Esophagus squamous epithelium (tissue), 5 donors: Measurements from ENCODE around the gene SH3GL1. TPM values are rescaled to one million over a fixed set of nuclear protein-coding genes. Genes with fewer than 3 reads are reported as not detected.
A peak's percentile ranks its signal among the peaks of the same experiment; 100 is the strongest.

Source experiments
- DNase-seq: peaks from one replicate; lab custom pipeline; 2025; lab: John Stamatoyannopoulos, UW
- H3K27ac ChIP-seq, 4 donors: fragments of 200-600 bp; sonication (generic); one replicate each; pipeline ENCODE4 v1.5.1; 2016 to 2019; ENCODE audit warnings: mild to moderate bottlenecking in 1 of 4
- H3K27me3 ChIP-seq, 4 donors: fragments of 200-600 bp; sonication (generic); 1 replicate in 3 of 4; 2 replicates in 1 of 4; pipeline versions ENCODE4 v1.5.1 to v1.6.0; 2017 to 2021; ENCODE audit warnings: antibody characterized with exemption in 1 of 4
- H3K36me3 ChIP-seq, 3 donors: fragments of 200-600 bp; sonication (generic); one replicate each; pipeline ENCODE4 v1.5.1; 2016 to 2019
- H3K4me1 ChIP-seq, 3 donors: fragments of 200-600 bp; sonication (generic); one replicate each; pipeline ENCODE4 v1.5.1; 2017 to 2019
- H3K4me3 ChIP-seq, 4 donors: fragments of 200-600 bp; sonication (generic); 1 replicate in 3 of 4; 2 replicates in 1 of 4; pipeline ENCODE4 v1.5.1; 2016 to 2019; ENCODE audit warnings: mild to moderate bottlenecking in 2 of 4, moderate library complexity in 1 of 4
- H3K9me3 ChIP-seq, 3 donors: fragments of 200-600 bp; sonication (generic); one replicate each; pipeline ENCODE4 v1.5.1; 2016 to 2019
- CTCF ChIP-seq, 6 experiments: fragments of 450-650 bp in 4 of 6; fragments of 200-600 bp in 2 of 6; sonication (generic) in 2 of 6; IDR thresholded peaks; one replicate each; pipeline ENCODE4 v1.5.1; 2016 to 2019; ENCODE audit warnings: antibody characterized with exemption in 6 of 6, mild to moderate bottlenecking in 4 of 6, moderate library complexity in 4 of 6
- POLR2A ChIP-seq, 4 donors: fragments of 450-650 bp; IDR thresholded peaks; one replicate each; pipeline ENCODE4 v1.6.1; 2017; ENCODE audit warnings: antibody characterized with exemption in 4 of 4, mild to moderate bottlenecking in 4 of 4, moderate library complexity in 3 of 4
- WGBS, 2 donors: methylation state at CpG; one replicate each; pipeline ENCODE4 v1.1.5; 2018; 5-methylcytosine and 5-hydroxymethylcytosine counted together
- intact Hi-C: fragments of 100-400 bp; cut with DNase I; formaldehyde crosslinking; loops from one replicate; pipeline ENCODE4 v1.15.0; 2022
- total RNA-seq, 4 donors: library from RNA; depleted of rRNA; stranded (reverse); fragments of >200 nt; gene quantifications; one replicate each; pipeline ENCODE4 v1.1.0, GENCODE V29; 2016
- donor health status: DM: yes; HTN: yes; CAD: no.

The SH3GL1 gene
- total RNA-seq, 4 donors from 2014 or later = 67.4 to 131 (median 91.2) TPM

GRCh38 chr19:4342615-4343369, 57.6 kb downstream of the SH3GL1 start:
- H3K4me3 ChIP-seq = peak overlapping the region; percentile 57 to 94 (median 78)
- H3K9me3 ChIP-seq = no peaks in the 10 kb centered on the region
- peaks cover 14 to 47% (median 20%) of the 10 kb centered on the region in 3 donors for H3K4me1 ChIP-seq
- H3K27ac ChIP-seq = peak overlapping the region; percentile 94 to 98 (median 94)
- DNase-seq = peak; percentile 88
- WGBS, 2 donors = 0 to 1% methylated on average over 22 to 25 of the region's 39 CpGs
- H3K27me3 ChIP-seq = no peaks in the 10 kb centered on the region
- TF ChIP-seq CTCF (IDR thresholded peaks at IDR 0.05) (peak in 4 of 6 experiments; percentile 23 to 41 (median 24)), POLR2A (IDR thresholded peaks at IDR 0.05) (peak in 3 of 4 donors; percentile 74 to 93 (median 87))
- intact Hi-C loops = no loop called here
- peaks cover 0 to 24% (median 0%) of the 10 kb centered on the region in 3 donors for H3K36me3 ChIP-seq

GRCh38 chr19:4342314-4342614, 58.1 kb downstream of the SH3GL1 start:
- intact Hi-C loops = no loop called here
- Histone ChIP-seq H3K4me3 (peak overlapping the region; percentile 47 to 94 (median 76)), H3K27me3 (no peaks in the 10 kb centered on the region), H3K9me3 (no peaks in the 10 kb centered on the region), H3K27ac (peak overlapping the region; percentile 94 to 98 (median 94)), H3K36me3 (peaks cover 0 to 19% (median 0%) of the 10 kb centered on the region in 3 donors), H3K4me1 (peaks cover 14 to 51% (median 20%) of the 10 kb centered on the region in 3 donors)
- WGBS, 2 donors = 2 to 8% methylated on average over 2 to 4 of the region's 10 CpGs
- TF ChIP-seq CTCF (IDR thresholded peaks at IDR 0.05) (no peak), POLR2A (IDR thresholded peaks at IDR 0.05) (no peak)
- DNase-seq = no peak

GRCh38 chr19:4338441-4339355, 61.6 kb downstream of the SH3GL1 start, which contains the start of gene STAP2:
Gene STAP2, minus strand, starts transcription at chr19:4338827. Its CDS starts 74 bp downstream, at chr19:4338753.
- H3K27me3 ChIP-seq = no peaks in the 10 kb centered on the region
- peak within 1 kb of the TSS; percentile 50 to 69 (median 60) for H3K4me3 ChIP-seq
- DNase-seq = no peak
- intact Hi-C loops = no loop called here
- WGBS, 2 donors = 29 to 39% methylated on average over 20 to 25 of the region's 27 CpGs
- peak within 1 kb of the TSS; percentile 87 to 96 (median 93) for H3K27ac ChIP-seq
- H3K9me3 ChIP-seq = no peaks in the 10 kb centered on the region
- TF ChIP-seq POLR2A (IDR thresholded peaks at IDR 0.05) (peak in 1 of 4 donors; percentile 47), CTCF (IDR thresholded peaks at IDR 0.05) (no peak)
- peaks cover 0 to 4% (median 0%) of the 10 kb centered on the region in 3 donors for H3K36me3 ChIP-seq
- peaks cover 5 to 33% (median 10%) of the 10 kb centered on the region in 3 donors for H3K4me1 ChIP-seq

GRCh38 chr19:4337906-4338440, 62.4 kb downstream of the SH3GL1 start:
- intact Hi-C loops = no loop called here
- peak overlapping the region; percentile 50 to 69 (median 60) for H3K4me3 ChIP-seq
- H3K9me3 ChIP-seq = no peaks in the 10 kb centered on the region
- H3K4me1 ChIP-seq = peaks cover 5 to 33% (median 10%) of the 10 kb centered on the region in 3 donors
- no peaks in the 10 kb centered on the region for H3K27me3 ChIP-seq
- no peak for DNase-seq
- H3K27ac ChIP-seq = peak overlapping the region; percentile 87 to 96 (median 93)
- no peak for TF ChIP-seq CTCF (IDR thresholded peaks at IDR 0.05)
- TF ChIP-seq POLR2A (IDR thresholded peaks at IDR 0.05) = no peak
- 13 to 14% methylated on average over 11 to 13 of the region's 14 CpGs for WGBS, 2 donors
- peaks cover 0 to 11% (median 0%) of the 10 kb centered on the region in 3 donors for H3K36me3 ChIP-seq
